Glomerular visceral epithelial cell (primary cell): Measurements from ENCODE around the gene LRRC14B.
A peak's percentile ranks its signal among the peaks of the same experiment; 100 is the strongest.

Experiments used
- DNase-seq: peaks from one replicate; pipeline ENCODE4 v3.0.0-alpha.2; 2016; ENCODE audit errors: extremely low spot score

LRRC14B gene

GRCh38 chr5:174291-174600 is 17.0 kb upstream of the LRRC14B start:
- DNase-seq, result no peak

DNA sequence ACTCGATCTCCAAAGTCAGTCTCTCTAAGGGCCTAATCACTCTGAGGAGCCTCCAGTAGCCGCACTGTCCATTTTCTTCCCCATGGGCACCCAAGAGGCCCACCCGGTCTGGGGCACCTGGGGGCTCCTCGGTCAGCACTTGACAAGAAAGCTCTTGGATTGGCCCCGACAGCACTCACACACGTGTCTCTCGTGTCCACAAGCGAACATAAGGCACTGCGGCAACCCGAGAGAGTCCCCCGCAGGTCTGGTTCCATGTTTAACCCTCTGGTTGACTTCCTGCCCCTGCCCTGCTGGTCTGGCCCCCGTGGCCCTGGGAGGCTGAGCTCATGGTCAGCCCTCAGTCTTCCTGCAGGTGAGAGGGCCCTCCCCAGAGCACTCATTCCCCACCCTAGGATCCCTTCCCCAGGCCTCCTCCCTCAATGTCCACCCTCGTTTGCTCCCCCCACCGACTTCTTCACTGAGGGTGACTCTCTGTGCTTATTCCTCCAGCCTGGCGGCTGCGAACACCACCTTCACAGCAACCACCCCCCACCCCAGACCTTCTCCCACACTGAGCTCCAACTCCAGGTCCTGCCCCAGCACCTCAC is 16.3 kb upstream of the LRRC14B start:
- no peak for DNase-seq

GRCh38 chr5:176296-176823 is 14.9 kb upstream of the LRRC14B start:
- DNase-seq, result no peak

- DNase-seq, result no peak
Observed at GRCh38 chr5:178110-178509, 13.2 kb upstream of the LRRC14B start.

GRCh38 chr5:179401-179800 is 11.9 kb upstream of the LRRC14B start:
- no peak for DNase-seq

DNA sequence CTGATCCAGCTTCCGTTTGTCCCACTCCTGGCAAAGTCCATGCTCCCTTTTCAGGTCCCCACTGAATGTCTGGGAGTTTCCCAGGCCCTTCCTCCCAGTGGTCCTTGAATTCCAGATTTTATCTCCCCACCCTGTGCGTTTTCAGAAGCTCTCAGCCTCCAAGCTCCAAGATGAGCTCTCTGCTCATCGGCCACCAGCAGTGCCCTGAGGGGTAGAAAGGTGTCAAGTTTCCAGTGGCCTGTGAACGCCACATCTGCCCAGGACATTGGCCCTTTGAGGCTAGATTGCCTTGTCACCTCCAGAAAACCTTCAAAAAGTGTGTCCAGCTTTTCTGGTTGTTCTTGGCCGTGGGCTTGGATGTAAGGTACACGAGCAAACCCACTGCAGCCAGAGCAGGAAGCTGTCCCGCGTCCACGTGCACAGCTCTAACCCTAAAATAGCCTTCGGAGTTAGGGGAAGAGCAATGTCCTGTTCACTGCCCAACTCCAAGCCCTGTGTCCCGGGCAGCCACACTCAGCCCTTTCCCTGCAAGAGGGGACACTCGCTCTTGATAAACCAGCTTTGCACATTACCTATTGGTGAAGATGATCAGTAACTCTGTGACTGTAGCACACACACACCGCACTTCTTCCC is 10.9 kb upstream of the LRRC14B start:
- no peak for DNase-seq

- no peak for DNase-seq
Observed at GRCh38 chr5:181160-181559, 10.1 kb upstream of the LRRC14B start.

DNA sequence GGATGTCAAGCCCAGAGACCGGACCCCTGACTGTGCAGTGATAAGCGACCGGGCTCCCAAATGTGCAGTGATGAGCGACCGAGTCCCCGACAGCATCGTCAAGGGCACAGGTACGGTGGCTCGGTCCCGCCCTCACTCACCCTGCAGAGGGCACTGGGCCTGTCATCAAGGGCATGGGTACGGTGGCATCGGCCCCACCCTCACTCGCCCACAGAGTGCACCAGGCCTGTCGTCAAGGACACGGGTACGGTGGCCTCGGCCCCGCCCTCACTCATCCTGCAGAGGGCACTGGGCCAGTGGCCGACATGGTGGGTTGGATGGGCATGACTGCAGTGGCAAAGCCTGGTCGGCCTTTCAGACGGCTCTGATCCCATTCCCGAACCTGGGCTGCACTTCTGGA is 9.7 kb upstream of the LRRC14B start:
- DNase-seq, result no peak

DNA sequence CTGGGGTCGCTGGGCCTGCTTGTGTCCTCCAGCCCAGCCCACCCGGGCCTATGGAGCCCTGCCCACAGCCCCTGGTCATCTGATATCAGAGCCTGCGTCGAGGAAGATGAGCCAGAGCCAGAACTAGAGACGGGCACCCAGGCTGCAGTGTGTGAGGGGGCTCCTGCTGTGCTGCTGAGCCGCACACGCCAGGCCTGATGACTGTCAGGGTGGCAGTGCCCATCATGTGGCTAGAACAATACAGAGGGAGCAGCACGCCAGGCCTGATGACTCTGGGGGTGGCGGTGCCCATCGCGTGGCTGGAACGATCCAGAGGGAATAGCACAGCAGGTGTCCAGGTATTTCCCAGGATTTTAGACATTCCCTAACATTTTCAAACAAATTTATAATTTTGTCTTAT is 9.2 kb upstream of the LRRC14B start:
- DNase-seq, result no peak

GRCh38 chr5:184471-184870 is 6.8 kb upstream of the LRRC14B start:
- no peak for DNase-seq

- DNase-seq, result no peak
Observed at GRCh38 chr5:185095-186070, 5.9 kb upstream of the LRRC14B start.

DNA sequence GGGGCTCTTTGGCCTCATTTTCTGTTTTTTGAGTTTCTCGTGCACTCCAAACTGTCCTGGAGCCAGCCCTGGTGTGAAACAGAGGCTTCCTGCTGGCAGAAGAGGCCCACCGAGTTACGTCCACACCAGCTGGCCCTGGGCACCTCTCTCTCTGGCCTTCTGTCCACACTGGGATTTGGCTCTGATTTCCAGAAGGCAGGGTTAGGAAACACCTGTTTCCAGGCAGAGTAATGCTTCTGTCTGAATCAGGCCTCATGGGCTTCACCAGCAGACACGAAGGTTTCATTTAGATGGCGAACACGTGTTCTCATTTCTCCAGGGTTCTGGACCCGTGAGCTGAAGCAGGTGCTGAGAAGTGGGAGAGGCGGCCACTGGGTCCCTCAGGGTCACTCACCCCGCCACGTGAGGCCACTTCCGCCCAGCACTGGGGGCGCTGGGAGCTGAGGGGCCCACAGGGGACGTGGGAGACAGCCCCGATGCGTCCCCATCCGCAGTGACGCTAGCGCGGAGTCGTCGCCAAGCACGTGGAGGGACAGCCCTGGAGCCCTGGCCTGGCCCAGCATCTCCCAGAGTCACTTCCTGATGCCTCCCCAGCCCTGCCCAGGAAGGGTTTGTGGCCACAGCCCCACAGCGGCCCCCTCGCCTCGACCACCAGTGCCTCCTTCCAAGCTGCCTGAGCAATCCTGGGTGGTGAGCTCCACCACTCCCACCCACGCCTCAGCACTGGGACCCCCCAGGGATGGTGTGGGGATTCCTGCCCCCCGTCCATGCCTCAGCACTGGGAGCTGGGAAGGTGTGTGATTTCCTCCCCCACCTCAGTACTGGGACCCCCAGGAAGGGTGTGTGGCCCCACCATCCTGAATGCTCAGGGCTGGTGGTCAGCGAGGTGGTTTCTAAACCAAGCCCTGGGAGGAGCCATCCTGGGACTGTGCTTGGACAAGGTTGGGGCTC is 4.9 kb upstream of the LRRC14B start:
- DNase-seq, result no peak

GRCh38 chr5:187042-187431 is 4.3 kb upstream of the LRRC14B start:
- no peak for DNase-seq

DNA sequence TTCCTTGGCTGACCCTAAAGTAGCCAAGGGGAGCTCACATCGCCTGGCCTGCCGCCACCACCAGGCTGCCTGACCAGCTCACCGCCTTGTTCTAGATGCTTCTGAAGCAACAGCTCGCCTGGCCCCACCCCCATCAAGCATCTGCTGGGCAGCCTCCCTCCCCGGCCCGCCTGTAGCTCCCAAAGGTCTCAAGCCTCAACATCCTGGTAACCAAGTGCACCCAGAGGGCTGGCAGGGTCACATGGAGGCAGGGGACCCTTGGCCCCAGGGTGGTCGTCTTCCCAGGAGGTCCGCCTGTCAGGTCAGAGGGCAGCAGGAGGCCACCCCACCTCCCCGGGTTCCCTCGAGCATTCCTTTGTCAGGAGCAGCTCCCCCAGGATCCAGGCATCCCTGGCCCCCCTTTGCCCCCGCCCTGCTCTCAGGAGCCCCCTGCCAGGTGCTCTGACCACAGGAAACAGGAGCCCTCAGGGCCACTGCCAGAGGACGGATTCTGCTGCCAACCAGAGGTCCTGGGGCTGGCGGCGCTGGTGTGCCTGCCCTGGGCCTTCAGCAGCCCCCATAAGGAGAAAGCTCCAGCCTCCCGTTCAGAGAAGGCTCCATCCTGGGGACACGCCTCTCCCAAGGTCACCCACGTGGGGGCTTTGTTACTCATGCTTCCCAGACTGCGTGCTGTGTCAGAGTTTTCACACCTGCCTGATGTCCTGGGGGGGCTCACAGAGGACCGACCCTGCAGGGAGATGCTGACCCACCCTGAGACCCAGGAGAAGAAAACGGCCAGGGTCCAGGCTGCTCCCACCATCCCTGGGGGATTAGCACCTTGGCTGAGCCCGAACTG is 3.5 kb upstream of the LRRC14B start:
- no peak for DNase-seq

DNA sequence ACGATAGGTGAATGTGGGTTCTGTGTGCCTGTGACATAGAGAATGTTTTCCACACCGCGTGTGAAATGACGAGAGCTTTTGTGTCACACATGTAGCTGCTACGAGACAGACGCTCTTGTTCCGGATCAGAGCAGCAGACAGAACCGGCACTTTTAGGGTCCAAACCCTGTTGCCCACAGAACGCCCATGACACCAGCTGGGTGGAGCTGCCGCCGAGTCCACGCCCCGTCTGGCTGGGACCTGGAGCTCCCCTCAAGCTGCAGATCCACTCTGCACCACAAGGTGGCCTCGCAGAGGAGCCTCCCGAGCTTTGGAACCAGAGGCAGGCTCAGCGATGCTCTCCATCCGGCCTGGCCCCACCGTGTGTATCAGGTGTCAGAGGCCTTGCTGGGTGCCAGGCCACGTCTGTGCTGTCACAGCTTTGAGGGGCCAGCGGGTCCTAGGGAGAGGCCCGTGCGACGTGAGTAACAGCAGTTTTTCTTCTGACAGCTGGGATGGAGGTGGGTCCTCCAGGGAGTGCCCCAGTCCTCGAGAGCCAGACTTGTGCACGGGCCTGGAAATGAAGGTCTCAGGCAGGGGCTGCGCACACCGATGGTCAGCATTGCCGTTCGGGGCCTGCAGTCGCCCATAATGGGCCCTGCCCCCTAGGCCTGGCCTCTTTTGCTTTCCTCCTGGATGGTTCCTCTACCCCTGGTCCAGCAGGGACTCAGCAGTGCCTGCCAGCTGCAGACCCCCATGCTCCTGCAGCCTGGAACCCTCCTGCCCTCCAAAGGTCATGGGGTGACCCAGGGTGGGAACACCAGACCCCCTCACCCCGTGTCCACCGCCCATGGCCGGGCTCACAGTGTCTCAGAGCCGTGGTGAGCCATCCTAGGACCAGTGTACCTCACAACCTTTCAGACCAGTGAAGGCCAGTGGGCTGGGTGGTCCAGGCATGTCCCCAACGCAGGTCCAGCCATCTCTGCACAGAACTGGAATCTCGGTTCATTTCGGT is 2.5 kb upstream of the LRRC14B start:
- DNase-seq, result peak; percentile 91

DNA sequence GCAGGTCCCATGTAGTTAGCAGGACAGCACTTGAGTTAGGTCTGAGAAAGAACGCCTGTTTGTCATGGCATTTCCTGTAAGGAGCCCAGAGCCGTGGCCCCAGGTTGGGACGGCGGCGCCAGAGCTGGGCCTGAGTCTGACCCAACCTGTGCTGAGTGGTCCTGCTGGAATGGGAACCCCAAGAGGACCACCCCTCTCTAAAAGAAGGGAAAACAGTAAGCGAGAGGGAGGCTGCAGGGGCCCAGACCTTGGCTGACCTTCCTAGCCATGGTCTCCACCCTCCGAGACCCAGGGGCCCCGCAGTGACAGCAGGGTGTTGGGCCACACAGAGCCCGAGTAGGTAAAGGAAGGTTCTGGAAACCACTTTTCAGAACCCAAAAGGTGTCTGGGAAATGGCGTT is 1.8 kb upstream of the LRRC14B start:
- no peak for DNase-seq

DNA sequence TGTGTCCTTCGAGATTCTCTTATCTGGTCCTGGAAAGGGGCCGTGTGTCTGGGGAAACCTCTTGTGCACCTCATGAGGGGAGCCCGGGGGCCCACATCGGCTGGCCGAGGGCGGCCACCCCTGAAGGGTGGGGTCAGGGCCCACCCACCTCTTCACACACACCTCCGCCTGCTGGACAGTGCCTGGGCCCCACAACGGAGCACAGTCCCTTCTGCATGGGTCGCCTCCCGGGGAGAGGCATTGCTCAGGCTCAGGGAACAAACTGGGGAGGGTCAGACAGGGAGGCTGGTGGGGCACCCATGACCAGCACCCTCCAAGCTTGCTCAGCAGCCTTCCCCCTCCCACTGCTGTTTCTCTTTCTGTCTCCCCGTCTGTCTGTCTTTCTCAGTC is 1.3 kb upstream of the LRRC14B start:
- no peak for DNase-seq

DNA sequence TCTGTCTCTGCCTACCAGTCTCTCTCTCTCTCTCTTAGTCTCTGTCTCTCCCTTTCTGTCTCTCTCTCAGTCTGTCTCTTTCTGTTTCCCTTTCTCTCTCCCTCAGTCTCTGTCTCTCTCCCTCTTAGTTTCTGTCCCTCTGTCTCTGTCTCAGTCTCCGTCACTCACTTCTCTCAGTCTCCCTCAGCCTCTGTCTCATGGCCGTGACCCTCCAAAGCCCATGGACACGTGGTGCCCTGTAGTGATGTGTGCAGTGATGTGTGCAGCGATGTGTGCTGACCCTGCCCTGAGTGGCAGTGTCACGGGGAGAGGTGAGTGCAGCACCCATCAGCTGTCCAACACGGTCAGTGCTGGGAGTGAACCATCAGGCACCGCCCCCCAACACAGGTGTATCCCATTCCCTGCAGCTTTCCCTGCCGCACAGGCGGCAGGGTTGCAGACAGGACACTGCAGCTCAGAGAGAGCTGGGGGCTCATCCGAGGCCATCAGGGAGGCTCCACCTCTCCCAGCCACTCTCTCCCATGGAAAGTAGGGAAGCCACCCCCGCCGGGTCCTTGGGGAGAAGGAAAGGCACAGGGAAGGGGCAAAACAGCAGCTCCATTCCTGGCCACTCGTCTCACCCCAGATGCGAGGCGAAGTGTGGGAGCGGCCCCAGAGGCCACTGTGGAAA is 794 bp upstream of the LRRC14B start:
- DNase-seq, result no peak
